Calu3 (cell line): ENCODE measurements around the gene SLC7A6OS. TPM values are rescaled to one million over a fixed set of nuclear protein-coding genes. Genes with fewer than 3 reads are reported as not detected.

Source experiments
- BruUV-seq: library from RNA; stranded (reverse); fragments of 400-500 nt; replicated peaks from 2 replicates; lab custom pipeline; 2021; lab: Mats Ljungman, UMichigan
- CTCF ChIA-PET: fragments of 300-600 bp; sonication (Branson Sonifier 250); formaldehyde crosslinking; loops from one replicate; lab custom pipeline; 2022; ENCODE audit warnings: antibody characterized with exemption; lab: Charles Lee
- DNase-seq: peaks from one replicate; pipeline ENCODE4 v3.0.0; 2022
- H3K27ac Mint-ChIP-seq: one replicate; pipeline ENCODE4 v1.8.0; 2022; ENCODE audit warnings: mixed read lengths; ENCODE audit not compliant: unreplicated experiment
- H3K27me3 Mint-ChIP-seq: one replicate; pipeline ENCODE4 v1.8.0; 2022; ENCODE audit warnings: mixed read lengths; ENCODE audit not compliant: unreplicated experiment
- H3K36me3 Mint-ChIP-seq: one replicate; pipeline ENCODE4 v1.8.0; 2022; ENCODE audit warnings: mild to moderate bottlenecking, moderate library complexity, mixed read lengths; ENCODE audit not compliant: insufficient read depth, unreplicated experiment
- H3K4me1 Mint-ChIP-seq: one replicate; pipeline ENCODE4 v1.8.0; 2022; ENCODE audit warnings: mild to moderate bottlenecking, low read depth, mixed read lengths; ENCODE audit not compliant: unreplicated experiment
- H3K4me3 Mint-ChIP-seq: one replicate; pipeline ENCODE4 v1.8.0; 2022; ENCODE audit warnings: mild to moderate bottlenecking, low read depth, moderate library complexity, mixed read lengths; ENCODE audit not compliant: unreplicated experiment
- H3K9me3 Mint-ChIP-seq: one replicate; pipeline ENCODE4 v1.8.0; 2022; ENCODE audit warnings: low read depth, mixed read lengths; ENCODE audit not compliant: unreplicated experiment
- intact Hi-C: fragments of 100-400 bp; cut with micrococcal nuclease; formaldehyde crosslinking; loops from one replicate; pipeline ENCODE4 v1.10.0; 2022; ENCODE audit not compliant: unreplicated experiment
- total RNA-seq: library from RNA; stranded (reverse); gene quantifications from 2 replicates; pipeline ENCODE4 v1.2.3, GENCODE V29; 2022
- TF ChIP-seq, protein P1 (sequence below): fragments of 200-600 bp; IDR thresholded peaks from one replicate; pipeline ENCODE4 v1.8.0; 2022; ENCODE audit warnings: antibody characterized with exemption; ENCODE audit not compliant: unreplicated experiment

The SLC7A6OS gene
- total RNA-seq, 1 experiment from 2014 or later, result 28.4 TPM

- no TSS peak for BruUV-seq
- CTCF ChIA-PET, result interaction anchor here (0.9 kb wide), 1 partner anchor 10 kb away, joined by 4 read pairs; no protein-coding TSS in a partner anchor
- no peaks in the 10 kb centered on the region for H3K9me3 Mint-ChIP-seq
- intact Hi-C loops, result no loop called here
- DNase-seq, result no peak
- no peak overlapping the region for H3K4me3 Mint-ChIP-seq
- H3K27me3 Mint-ChIP-seq, result no peaks in the 10 kb centered on the region
- H3K36me3 Mint-ChIP-seq, result peaks cover 19% of the 10 kb centered on the region
- no peak overlapping the region for H3K27ac Mint-ChIP-seq
- TF ChIP-seq, protein P1, sequence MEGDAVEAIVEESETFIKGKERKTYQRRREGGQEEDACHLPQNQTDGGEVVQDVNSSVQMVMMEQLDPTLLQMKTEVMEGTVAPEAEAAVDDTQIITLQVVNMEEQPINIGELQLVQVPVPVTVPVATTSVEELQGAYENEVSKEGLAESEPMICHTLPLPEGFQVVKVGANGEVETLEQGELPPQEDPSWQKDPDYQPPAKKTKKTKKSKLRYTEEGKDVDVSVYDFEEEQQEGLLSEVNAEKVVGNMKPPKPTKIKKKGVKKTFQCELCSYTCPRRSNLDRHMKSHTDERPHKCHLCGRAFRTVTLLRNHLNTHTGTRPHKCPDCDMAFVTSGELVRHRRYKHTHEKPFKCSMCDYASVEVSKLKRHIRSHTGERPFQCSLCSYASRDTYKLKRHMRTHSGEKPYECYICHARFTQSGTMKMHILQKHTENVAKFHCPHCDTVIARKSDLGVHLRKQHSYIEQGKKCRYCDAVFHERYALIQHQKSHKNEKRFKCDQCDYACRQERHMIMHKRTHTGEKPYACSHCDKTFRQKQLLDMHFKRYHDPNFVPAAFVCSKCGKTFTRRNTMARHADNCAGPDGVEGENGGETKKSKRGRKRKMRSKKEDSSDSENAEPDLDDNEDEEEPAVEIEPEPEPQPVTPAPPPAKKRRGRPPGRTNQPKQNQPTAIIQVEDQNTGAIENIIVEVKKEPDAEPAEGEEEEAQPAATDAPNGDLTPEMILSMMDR, result no peak
- H3K4me1 Mint-ChIP-seq, result peaks cover under 1% of the 10 kb centered on the region
Measured at GRCh38 chr16:68251832-68252231, 58.9 kb downstream of the SLC7A6OS start.

GRCh38 chr16:68250951-68251350, 59.8 kb downstream of the SLC7A6OS start:
- no peaks in the 10 kb centered on the region for H3K9me3 Mint-ChIP-seq
- H3K4me3 Mint-ChIP-seq, result no peak overlapping the region
- no peak for DNase-seq
- H3K27me3 Mint-ChIP-seq, result no peaks in the 10 kb centered on the region
- BruUV-seq, result no TSS peak
- TF ChIP-seq, protein P1, result no peak
- H3K4me1 Mint-ChIP-seq, result peaks cover 9% of the 10 kb centered on the region
- H3K27ac Mint-ChIP-seq, result no peak overlapping the region
- H3K36me3 Mint-ChIP-seq, result peaks cover 25% of the 10 kb centered on the region
- intact Hi-C loops, result no loop called here
- CTCF ChIA-PET, result interaction anchor here (0.6 to 0.9 kb wide), 2 partner anchors 11 to 68 kb away, joined by 4 read pairs; no protein-coding TSS in a partner anchor

- Mint-ChIP-seq H3K36me3 (peaks cover 40% of the 10 kb centered on the region), H3K9me3 (no peaks in the 10 kb centered on the region), H3K27me3 (no peaks in the 10 kb centered on the region), H3K4me1 (peaks cover 21% of the 10 kb centered on the region), H3K27ac (no peak overlapping the region), H3K4me3 (no peak overlapping the region)
- intact Hi-C loops, result no loop called here
- DNase-seq, result no peak
- TF ChIP-seq, protein P1, result no peak
- CTCF ChIA-PET, result no interaction called here
- no TSS peak for BruUV-seq
Measured at GRCh38 chr16:68249371-68249770, 61.4 kb downstream of the SLC7A6OS start.

Other genes starting within 250 kb of the SLC7A6OS start
- 39.3 and 39.9 TPM in 2 replicates for gene NFATC3, start 225.6 kb downstream of the SLC7A6OS start, total RNA-seq
- 100 and 103 TPM in 2 replicates for gene ESRP2, start 74.8 kb downstream of the SLC7A6OS start, total RNA-seq
- 16.9 and 22.5 TPM in 2 replicates for gene PLA2G15, start 65.6 kb downstream of the SLC7A6OS start, total RNA-seq
- 38.3 and 45.4 TPM in 2 replicates for gene SLC7A6, start 46.4 kb downstream of the SLC7A6OS start, total RNA-seq
- 49.4 and 57.8 TPM in 2 replicates for gene PRMT7, start 73 bp upstream of the SLC7A6OS start, total RNA-seq
- 0.42 and 1.2 TPM in 2 replicates for gene SMPD3, start 137.6 kb upstream of the SLC7A6OS start, total RNA-seq
- gene ZFP90, start 228.3 kb upstream of the SLC7A6OS start, total RNA-seq, result 30.4 and 32.1 TPM in 2 replicates